B cell (primary cell): Measurements from ENCODE around the gene HBG2. TPM values are rescaled to one million over a fixed set of nuclear protein-coding genes. Genes with fewer than 3 reads are reported as not detected.

Experiments used
- ATAC-seq: fragments of 200-7000 bp; cut with Tn5 transposase; one replicate; pipeline ENCODE4 v1.10.0; 2021; ENCODE audit warnings: low read depth, mild to moderate bottlenecking, moderate number of reproducible peaks, moderate library complexity
- CTCF ChIA-PET: fragments of 350-600 bp; sonication (Branson Sonifier 250); formaldehyde crosslinking; loops from one replicate; lab custom pipeline; 2021; ENCODE audit warnings: antibody characterized with exemption, inconsistent platforms; lab: Charles Lee
- POLR2A ChIA-PET: fragments of 350-600 bp; sonication (Branson Sonifier 250); formaldehyde crosslinking; loops from one replicate; lab custom pipeline; 2021; ENCODE audit warnings: antibody characterized with exemption; lab: Charles Lee
- DNase-seq: peaks from one replicate; pipeline ENCODE4 v3.0.0; 2013
- H2AFZ ChIP-seq: 2 replicates; pipeline ENCODE4 v1.6.1; 2012; ENCODE audit warnings: mild to moderate bottlenecking, low read depth, low read length; ENCODE audit not compliant: insufficient read depth, poor library complexity, severe bottlenecking
- H3K27ac ChIP-seq, 2 donors: 1 replicate in 1 of 2; 2 replicates in 1 of 2; pipeline ENCODE4 v1.5.1; 2012 to 2013; ENCODE audit warnings: low read length in 2 of 2, mild to moderate bottlenecking in 2 of 2, moderate library complexity in 1 of 2
- H3K27me3 ChIP-seq, 4 experiments: fragments of 200-600 bp in 1 of 4; sonication (generic) in 1 of 4; replicated peaks in 1 of 4; 1 replicate in 2 of 4; 2 replicates in 2 of 4; pipeline versions ENCODE4 v1.6.1 to v1.7.0; 2013 to 2016; ENCODE audit warnings: low read length in 3 of 4, mild to moderate bottlenecking in 2 of 4, mixed read lengths in 1 of 4, moderate library complexity in 1 of 4; ENCODE audit not compliant: insufficient read depth in 4 of 4, control insufficient read depth in 3 of 4; ENCODE audit errors: control extremely low read depth in 1 of 4
- H3K36me3 ChIP-seq, 2 experiments: replicated peaks in 1 of 2; 1 replicate in 1 of 2; 2 replicates in 1 of 2; pipeline versions ENCODE4 v1.6.1 to v1.7.1; 2013; ENCODE audit warnings: low read length in 1 of 2; ENCODE audit not compliant: insufficient read depth in 2 of 2, control insufficient read depth in 1 of 2; ENCODE audit errors: control extremely low read depth in 1 of 2, extremely low read depth in 1 of 2
- H3K4me1 ChIP-seq, 2 donors: fragments of 200-600 bp in 1 of 2; sonication (generic) in 1 of 2; 1 replicate in 1 of 2; 2 replicates in 1 of 2; pipeline versions ENCODE4 v1.5.1 to v1.6.1; 2013 to 2017; ENCODE audit warnings: low read length in 2 of 2; ENCODE audit not compliant: control insufficient read depth in 2 of 2, insufficient read depth in 2 of 2
- H3K4me2 ChIP-seq: replicated peaks from 2 replicates; pipeline ENCODE3; 2012; ENCODE audit warnings: mild to moderate bottlenecking, low read depth, low read length; ENCODE audit not compliant: poor library complexity, severe bottlenecking
- H3K4me3 ChIP-seq, 5 experiments: fragments of 200-600 bp in 1 of 5; sonication (generic) in 1 of 5; 1 replicate in 3 of 5; 2 replicates in 2 of 5; pipeline versions ENCODE4 v1.5.1 to v1.7.0; 2011 to 2016; ENCODE audit warnings: low read length in 4 of 5, mild to moderate bottlenecking in 4 of 5, low read depth in 2 of 5, control low read depth in 1 of 5, moderate library complexity in 1 of 5; ENCODE audit not compliant: insufficient read depth in 1 of 5; ENCODE audit errors: control extremely low read depth in 1 of 5, extremely low read depth in 1 of 5
- H3K79me2 ChIP-seq: fragments of 200-600 bp; sonication (generic); one replicate; pipeline ENCODE4 v1.6.0; 2016; ENCODE audit warnings: low read length; ENCODE audit not compliant: control insufficient read depth, insufficient read depth
- H3K9ac ChIP-seq: fragments of 200-600 bp; sonication (generic); 2 replicates; pipeline ENCODE4 v1.6.1; 2017; ENCODE audit warnings: mild to moderate bottlenecking, low read length, moderate library complexity
- H3K9me3 ChIP-seq, 3 donors: one replicate each; pipeline versions ENCODE4 v1.6.1 to v1.7.1; 2013; ENCODE audit warnings: low read length in 2 of 3; ENCODE audit not compliant: control insufficient read depth in 2 of 3, insufficient read depth in 1 of 3; ENCODE audit errors: control extremely low read depth in 1 of 3
- H4K20me1 ChIP-seq: 2 replicates; pipeline ENCODE4 v1.6.0; 2012; ENCODE audit warnings: mild to moderate bottlenecking, low read length; ENCODE audit not compliant: insufficient read depth, control insufficient read depth, poor library complexity, severe bottlenecking
- H3K27ac Mint-ChIP-seq: one replicate; pipeline ENCODE4 v1.8.0; 2021; ENCODE audit warnings: mixed read lengths
- H3K27me3 Mint-ChIP-seq: one replicate; pipeline ENCODE4 v1.8.0; 2021; ENCODE audit warnings: mixed read lengths
- H3K4me1 Mint-ChIP-seq: one replicate; pipeline ENCODE4 v1.8.0; 2021; ENCODE audit warnings: mixed read lengths
- H3K4me3 Mint-ChIP-seq: one replicate; pipeline ENCODE4 v1.8.0; 2021; ENCODE audit warnings: mixed read lengths
- H3K9me3 Mint-ChIP-seq: one replicate; pipeline ENCODE4 v1.8.0; 2022; ENCODE audit warnings: mixed read lengths; ENCODE audit not compliant: insufficient read depth
- EZH2 ChIP-seq: IDR thresholded peaks from 2 replicates; pipeline ENCODE4 v1.6.1; 2012; ENCODE audit warnings: borderline replicate concordance, low read depth, mild to moderate bottlenecking, moderate library complexity, low read length; ENCODE audit not compliant: insufficient read depth, poor library complexity, severe bottlenecking
- WGBS: methylation state at CpG from one replicate; pipeline ENCODE4 v1.1.5; 2013; ENCODE audit warnings: missing lambda C conversion rate; ENCODE audit not compliant: insufficient coverage; 5-methylcytosine and 5-hydroxymethylcytosine counted together
- intact Hi-C: fragments of 100-400 bp; cut with micrococcal nuclease; formaldehyde crosslinking; loops from one replicate; pipeline ENCODE4 v1.10.0; 2022
- polyA plus RNA-seq: library from polyadenylated mRNA; depleted of rRNA; stranded (reverse); fragments of >200 nt; gene quantifications from 2 replicates; pipeline ENCODE4 v1.2.3, GENCODE V29; 2012
- total RNA-seq, 2 donors: library from RNA; stranded (reverse); fragments of 120-200 nt in 1 of 2; gene quantifications; 1 replicate in 1 of 2; 2 replicates in 1 of 2; pipeline versions ENCODE4 v1.2.3 to v1.2.4, GENCODE V29; 2013 to 2022
- TF ChIP-seq, protein P1 (sequence below): fragments of 200-600 bp; IDR thresholded peaks from one replicate; pipeline ENCODE4 v1.8.0; 2022; ENCODE audit warnings: antibody characterized with exemption, mild to moderate bottlenecking

The HBG2 gene
- total and polyA plus RNA-seq, 2 donors (not counting 1 experiment from before 2014, with no cell fraction given), result not detected

DNA sequence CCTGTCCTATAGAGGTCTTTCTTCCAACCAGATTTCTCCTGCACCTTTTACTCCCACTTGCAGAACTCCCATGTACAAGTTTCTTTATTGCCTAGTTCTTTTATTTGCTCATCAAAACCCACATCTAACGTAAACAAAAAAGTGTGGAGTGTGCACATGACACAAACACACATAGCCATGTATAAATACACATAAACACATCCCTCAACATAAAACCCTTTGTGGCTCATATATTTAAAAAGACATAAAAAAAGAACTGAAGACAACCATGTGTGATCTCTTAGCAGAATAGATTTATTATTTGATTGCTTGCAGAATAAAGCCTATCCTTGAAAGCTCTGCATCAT lies 1.7 kb downstream of the HBG2 start:
- Histone ChIP-seq H3K27ac (no peak overlapping the region), H3K9ac (no peak overlapping the region), H3K4me3 (no peak overlapping the region), H3K4me2 (no peak overlapping the region), H2AFZ (no peak overlapping the region), H3K4me1 (no peaks in the 10 kb centered on the region), H3K79me2 (no peaks in the 10 kb centered on the region), H4K20me1 (no peaks in the 10 kb centered on the region), H3K9me3 (no peaks in the 10 kb centered on the region), H3K27me3 (no peaks in the 10 kb centered on the region), H3K36me3 (no peaks in the 10 kb centered on the region)
- no peak overlapping the region for H3K27ac Mint-ChIP-seq
- no peak for DNase-seq
- no peak overlapping the region for H3K4me3 Mint-ChIP-seq
- no CpG with 5 or more reads among the region's 1 CpG for WGBS
- no peaks in the 10 kb centered on the region for H3K4me1 Mint-ChIP-seq
- ChIA-PET POLR2A (no interaction called here), CTCF (no interaction called here)
- H3K27me3 Mint-ChIP-seq, result peaks cover 18% of the 10 kb centered on the region
- intact Hi-C loops, result no loop called here
- no peak for ATAC-seq
- no peak for TF ChIP-seq EZH2
- TF ChIP-seq, protein P1, sequence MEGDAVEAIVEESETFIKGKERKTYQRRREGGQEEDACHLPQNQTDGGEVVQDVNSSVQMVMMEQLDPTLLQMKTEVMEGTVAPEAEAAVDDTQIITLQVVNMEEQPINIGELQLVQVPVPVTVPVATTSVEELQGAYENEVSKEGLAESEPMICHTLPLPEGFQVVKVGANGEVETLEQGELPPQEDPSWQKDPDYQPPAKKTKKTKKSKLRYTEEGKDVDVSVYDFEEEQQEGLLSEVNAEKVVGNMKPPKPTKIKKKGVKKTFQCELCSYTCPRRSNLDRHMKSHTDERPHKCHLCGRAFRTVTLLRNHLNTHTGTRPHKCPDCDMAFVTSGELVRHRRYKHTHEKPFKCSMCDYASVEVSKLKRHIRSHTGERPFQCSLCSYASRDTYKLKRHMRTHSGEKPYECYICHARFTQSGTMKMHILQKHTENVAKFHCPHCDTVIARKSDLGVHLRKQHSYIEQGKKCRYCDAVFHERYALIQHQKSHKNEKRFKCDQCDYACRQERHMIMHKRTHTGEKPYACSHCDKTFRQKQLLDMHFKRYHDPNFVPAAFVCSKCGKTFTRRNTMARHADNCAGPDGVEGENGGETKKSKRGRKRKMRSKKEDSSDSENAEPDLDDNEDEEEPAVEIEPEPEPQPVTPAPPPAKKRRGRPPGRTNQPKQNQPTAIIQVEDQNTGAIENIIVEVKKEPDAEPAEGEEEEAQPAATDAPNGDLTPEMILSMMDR, result no peak
- no peaks in the 10 kb centered on the region for H3K9me3 Mint-ChIP-seq

DNA sequence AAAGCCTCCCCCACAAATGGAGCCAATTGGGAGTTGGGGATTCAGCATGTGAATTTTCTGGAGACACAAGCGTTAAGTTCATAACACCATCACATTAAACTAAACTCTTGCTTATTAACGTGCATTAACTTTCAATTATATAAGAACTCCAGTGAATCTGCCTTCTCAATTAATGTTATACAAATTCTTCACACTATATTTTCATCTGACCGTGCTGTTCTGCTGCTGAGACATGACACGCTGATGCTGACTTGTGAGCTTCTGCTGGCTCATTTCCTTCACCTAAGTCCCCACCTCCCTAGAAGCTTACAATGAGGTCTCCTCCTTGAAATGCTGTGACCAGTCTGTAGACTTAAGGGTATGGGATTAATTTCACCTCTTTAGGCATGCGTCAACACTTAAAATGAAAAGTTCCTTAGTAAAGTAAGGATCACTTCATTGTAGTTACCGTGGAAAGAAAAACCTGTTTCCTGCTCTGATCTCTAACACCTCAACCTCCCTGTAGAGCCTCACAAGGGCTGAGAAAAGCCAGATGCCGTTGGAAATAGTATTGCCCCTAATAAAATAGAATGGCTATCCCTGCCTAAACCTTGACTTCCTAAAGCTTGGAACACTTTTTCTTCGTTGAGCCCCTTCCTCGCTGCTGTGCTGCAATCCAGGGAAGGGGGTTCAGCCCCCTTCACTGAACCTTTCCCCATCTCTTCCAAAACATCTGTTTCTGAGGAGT lies 2.2 kb downstream of the HBG2 start:
- no peaks in the 10 kb centered on the region for H3K27me3 ChIP-seq
- 75% methylated on average over 8 of the region's 9 CpGs for WGBS
- H3K9ac ChIP-seq, result no peak overlapping the region
- no peak for TF ChIP-seq EZH2
- TF ChIP-seq, protein P1, result no peak
- no peak overlapping the region for H3K4me3 ChIP-seq
- H3K4me3 Mint-ChIP-seq, result no peak overlapping the region
- H4K20me1 ChIP-seq, result no peaks in the 10 kb centered on the region
- H3K4me1 ChIP-seq, result no peaks in the 10 kb centered on the region
- H3K27me3 Mint-ChIP-seq, result peaks cover 18% of the 10 kb centered on the region
- H3K27ac ChIP-seq, result no peak overlapping the region
- no peaks in the 10 kb centered on the region for H3K9me3 Mint-ChIP-seq
- ChIA-PET POLR2A (no interaction called here), CTCF (no interaction called here)
- ATAC-seq, result no peak
- H3K9me3 ChIP-seq, result no peaks in the 10 kb centered on the region
- DNase-seq, result no peak
- H3K79me2 ChIP-seq, result no peaks in the 10 kb centered on the region
- no peak overlapping the region for H2AFZ ChIP-seq
- no peaks in the 10 kb centered on the region for H3K36me3 ChIP-seq
- H3K27ac Mint-ChIP-seq, result no peak overlapping the region
- H3K4me2 ChIP-seq, result no peak overlapping the region
- intact Hi-C loops, result no loop called here
- no peaks in the 10 kb centered on the region for H3K4me1 Mint-ChIP-seq
